SK-N-SH treated with all-trans-retinoic acid at 6 μM for 48 hours (cell line): ENCODE data around the gene EPB41L2.

Experiments used
- ATAC-seq: fragments of 200-7000 bp; cut with Tn5 transposase; 3 replicates; pipeline ENCODE4 v1.9.1; 2020; ENCODE audit warnings: mild to moderate bottlenecking, moderate library complexity
- ARNTL ChIP-seq: fragments of 450-650 bp; formaldehyde crosslinking; IDR thresholded peaks from 2 replicates; pipeline ENCODE4 v1.5.0; 2020; ENCODE audit warnings: low read depth, mild to moderate bottlenecking, moderate library complexity, borderline replicate concordance
- CREB5 ChIP-seq: fragments of 250-450 bp; sonication (Bioruptor Pico); IDR thresholded peaks from 2 replicates; pipeline ENCODE4 v1.5.1; 2020; ENCODE audit warnings: low read depth, mild to moderate bottlenecking, moderate library complexity
- CSDC2 ChIP-seq: fragments of 250-450 bp; sonication (Bioruptor Pico); IDR thresholded peaks from 2 replicates; pipeline ENCODE4 v1.5.0; 2020; ENCODE audit warnings: mild to moderate bottlenecking, moderate library complexity
- CSRNP3 ChIP-seq: fragments of 250-450 bp; sonication (Bioruptor Pico); IDR thresholded peaks from 2 replicates; pipeline ENCODE4 v1.5.1; 2021; ENCODE audit warnings: mild to moderate bottlenecking, moderate library complexity
- ESRRG ChIP-seq: fragments of 250-450 bp; sonication (Bioruptor Pico); IDR thresholded peaks from 2 replicates; pipeline ENCODE4 v1.6.1; 2021; ENCODE audit warnings: mild to moderate bottlenecking
- OSR1 ChIP-seq: fragments of 250-450 bp; sonication (Bioruptor Pico); IDR thresholded peaks from 2 replicates; pipeline ENCODE4 v1.8.0; 2022; ENCODE audit warnings: moderate library complexity, mild to moderate bottlenecking, inconsistent platforms
- PATZ1 ChIP-seq: fragments of 250-450 bp; sonication (Bioruptor Pico); IDR thresholded peaks from 2 replicates; pipeline ENCODE4 v1.8.0; 2020; ENCODE audit warnings: mild to moderate bottlenecking, moderate library complexity, borderline replicate concordance
- POU6F1 ChIP-seq: fragments of 250-450 bp; sonication (Bioruptor Pico); IDR thresholded peaks from 2 replicates; pipeline ENCODE4 v1.8.0; 2021; ENCODE audit warnings: low read depth, mild to moderate bottlenecking, moderate library complexity, borderline replicate concordance
- PPARA ChIP-seq: fragments of 250-450 bp; sonication (Bioruptor Pico); IDR thresholded peaks from 2 replicates; pipeline ENCODE4 v1.5.0; 2020; ENCODE audit warnings: mild to moderate bottlenecking, borderline replicate concordance
- RARB ChIP-seq: fragments of 250-450 bp; sonication (Bioruptor Pico); IDR thresholded peaks from 2 replicates; pipeline ENCODE4 v1.8.0; 2021; ENCODE audit warnings: mild to moderate bottlenecking, moderate library complexity
- SNAI2 ChIP-seq: fragments of 250-450 bp; sonication (Bioruptor Pico); IDR thresholded peaks from 2 replicates; pipeline ENCODE4 v1.5.0; 2020; ENCODE audit warnings: mild to moderate bottlenecking, moderate library complexity
- TCF4 ChIP-seq: fragments of 250-450 bp; sonication (Bioruptor Pico); IDR thresholded peaks from 2 replicates; pipeline ENCODE4 v1.8.0; 2021; ENCODE audit warnings: mild to moderate bottlenecking, moderate library complexity, borderline replicate concordance
- TOX ChIP-seq: fragments of 250-450 bp; sonication (Bioruptor Pico); IDR thresholded peaks from 2 replicates; pipeline ENCODE4 v1.8.0; 2021; ENCODE audit warnings: mild to moderate bottlenecking, moderate library complexity, borderline replicate concordance
- TSHZ2 ChIP-seq: fragments of 250-450 bp; sonication (Bioruptor Pico); IDR thresholded peaks from 2 replicates; pipeline ENCODE4 v1.5.0; 2020; ENCODE audit warnings: mild to moderate bottlenecking, moderate library complexity
- ZC3H10 ChIP-seq: fragments of 250-450 bp; sonication (Bioruptor Pico); IDR thresholded peaks from 2 replicates; pipeline ENCODE4 v1.5.1; 2021; ENCODE audit warnings: mild to moderate bottlenecking, moderate library complexity
- ZFP30 ChIP-seq: fragments of 450-650 bp; formaldehyde crosslinking; IDR thresholded peaks from 2 replicates; pipeline ENCODE4 v1.5.0; 2022; ENCODE audit warnings: mild to moderate bottlenecking, moderate library complexity
- ZNF565 ChIP-seq: fragments of 450-650 bp; formaldehyde crosslinking; conservative IDR thresholded peaks from 2 replicates; pipeline ENCODE4 v1.5.0; 2020; ENCODE audit warnings: low read depth, mild to moderate bottlenecking, moderate library complexity
- ZNF70 ChIP-seq: fragments of 450-650 bp; formaldehyde crosslinking; IDR thresholded peaks from 2 replicates; pipeline ENCODE4 v1.5.0; 2020; ENCODE audit warnings: mild to moderate bottlenecking, moderate library complexity
- ZNF8 ChIP-seq: fragments of 450-650 bp; formaldehyde crosslinking; IDR thresholded peaks from 2 replicates; pipeline ENCODE4 v1.5.0; 2020; ENCODE audit warnings: mild to moderate bottlenecking, moderate library complexity

Gene EPB41L2

GRCh38 chr6:130931683-130932082 is 131.4 kb downstream of the EPB41L2 start:
- ATAC-seq = no peak
- TF ChIP-seq TOX (CRISPR knock-in tag) = no peak
- no peak for TF ChIP-seq ZNF565 (CRISPR knock-in tag)
- no peak for TF ChIP-seq ZNF8
- no peak for TF ChIP-seq ZFP30 (CRISPR knock-in tag)
- no peak for TF ChIP-seq PPARA (CRISPR knock-in tag)
- TF ChIP-seq SNAI2 (CRISPR knock-in tag) = no peak
- no peak for TF ChIP-seq POU6F1
- TF ChIP-seq PATZ1 (CRISPR knock-in tag) = no peak
- no peak for TF ChIP-seq TSHZ2 (CRISPR knock-in tag)
- TF ChIP-seq CSDC2 (CRISPR knock-in tag) = no peak
- no peak for TF ChIP-seq CSRNP3 (CRISPR knock-in tag)
- TF ChIP-seq ARNTL = no peak
- no peak for TF ChIP-seq TCF4 (CRISPR knock-in tag)

GRCh38 chr6:130929036-130929678 is 133.9 kb downstream of the EPB41L2 start:
- ATAC-seq = no peak
- TF ChIP-seq CSRNP3 (CRISPR knock-in tag) = no peak
- no peak for TF ChIP-seq ZC3H10 (CRISPR knock-in tag)
- TF ChIP-seq TCF4 (CRISPR knock-in tag) = no peak
- no peak for TF ChIP-seq PPARA (CRISPR knock-in tag)
- TF ChIP-seq ZNF565 (CRISPR knock-in tag) = no peak
- no peak for TF ChIP-seq CREB5
- TF ChIP-seq RARB (CRISPR knock-in tag) = no peak
- TF ChIP-seq TOX (CRISPR knock-in tag) = no peak

GRCh38 chr6:130928158-130928912 is 134.7 kb downstream of the EPB41L2 start:
- ATAC-seq = no peak
- no peak for TF ChIP-seq CSRNP3 (CRISPR knock-in tag)
- no peak for TF ChIP-seq ESRRG (CRISPR knock-in tag)
- no peak for TF ChIP-seq OSR1 (CRISPR knock-in tag)
- no peak for TF ChIP-seq TOX (CRISPR knock-in tag)
- no peak for TF ChIP-seq POU6F1
- TF ChIP-seq ZNF565 (CRISPR knock-in tag) = no peak
- TF ChIP-seq ZNF70 = no peak
- no peak for TF ChIP-seq CREB5
- no peak for TF ChIP-seq CSDC2 (CRISPR knock-in tag)
- TF ChIP-seq SNAI2 (CRISPR knock-in tag) = no peak
